HEK293 (cell line): ENCODE data around the gene FGD4.

Experiments used
- CTCF ChIA-PET: fragments of 350-600 bp; formaldehyde crosslinking; extraction: SDS; loops from one replicate; lab custom pipeline; 2021; ENCODE audit warnings: antibody characterized with exemption; lab: Yijun Ruan, JAX
- POLR2A ChIA-PET: fragments of 300-600 bp; formaldehyde crosslinking; extraction: SDS; loops from one replicate; lab custom pipeline; 2020; ENCODE audit warnings: antibody characterized with exemption, inconsistent platforms; lab: Yijun Ruan, JAX
- H3K27ac ChIP-seq: fragments of 200-500 bp; sonication (Bioruptor generic); 2 replicates; pipeline ENCODE4 v1.5.1; 2014; ENCODE audit warnings: low read depth, low read length, control low read depth, inconsistent platforms; ENCODE audit errors: extremely low read depth
- H3K36me3 ChIP-seq, 2 experiments: fragments of 200-500 bp in 1 of 2; sonication (Bioruptor generic) in 1 of 2; 1 replicate in 1 of 2; 2 replicates in 1 of 2; pipeline ENCODE4 v1.5.1; 2014 to 2017; ENCODE audit warnings: inconsistent platforms in 2 of 2, low read length in 2 of 2; ENCODE audit not compliant: control insufficient read depth in 2 of 2, insufficient read depth in 1 of 2
- H3K4me1 ChIP-seq: fragments of 200-500 bp; sonication (Bioruptor generic); 2 replicates; pipeline ENCODE4 v1.5.1; 2014; ENCODE audit warnings: mild to moderate bottlenecking, low read length, inconsistent platforms; ENCODE audit not compliant: control insufficient read depth, insufficient read depth
- H3K4me3 ChIP-seq: 2 replicates; pipeline ENCODE4 v1.5.1; 2011; ENCODE audit warnings: low read depth, mild to moderate bottlenecking, control low read depth, low read length, moderate library complexity
- H3K9me3 ChIP-seq: fragments of 200-500 bp; sonication (Bioruptor generic); 2 replicates; pipeline ENCODE4 v1.5.1; 2014; ENCODE audit warnings: low read depth, low read length, inconsistent platforms; ENCODE audit not compliant: control insufficient read depth, insufficient read depth
- KLF10 ChIP-seq: fragments of 450-650 bp; IDR thresholded peaks from 2 replicates; pipeline ENCODE4 v1.5.1; 2018; ENCODE audit warnings: missing biosample characterization, mild to moderate bottlenecking, missing genetic modification characterization
- KLF7 ChIP-seq: fragments of 450-650 bp; formaldehyde crosslinking; IDR thresholded peaks from 2 replicates; pipeline ENCODE4 v1.5.1; 2016; ENCODE audit warnings: missing biosample characterization, missing genetic modification characterization, borderline replicate concordance
- MZF1 ChIP-seq: fragments of 450-650 bp; formaldehyde crosslinking; IDR thresholded peaks from 2 replicates; pipeline ENCODE4 v1.5.1; 2017; ENCODE audit warnings: missing biosample characterization, missing genetic modification characterization, borderline replicate concordance
- PRDM1 ChIP-seq: fragments of 450-650 bp; formaldehyde crosslinking; IDR thresholded peaks from 2 replicates; pipeline ENCODE4; 2016; ENCODE audit warnings: missing biosample characterization, missing genetic modification characterization
- ZBTB1 ChIP-seq: fragments of 450-650 bp; formaldehyde crosslinking; IDR thresholded peaks from 2 replicates; pipeline ENCODE4 v1.5.1; 2016; ENCODE audit warnings: missing biosample characterization, missing genetic modification characterization
- ZBTB17 ChIP-seq: fragments of 450-650 bp; formaldehyde crosslinking; IDR thresholded peaks from 2 replicates; pipeline ENCODE4 v1.5.1; 2016; ENCODE audit warnings: missing biosample characterization, missing genetic modification characterization
- ZNF169 ChIP-seq: fragments of 450-650 bp; formaldehyde crosslinking; IDR thresholded peaks from 2 replicates; pipeline ENCODE4 v1.5.1; 2016; ENCODE audit warnings: missing biosample characterization, missing genetic modification characterization
- ZNF292 ChIP-seq: fragments of 450-650 bp; formaldehyde crosslinking; IDR thresholded peaks from 2 replicates; pipeline ENCODE4 v1.5.1; 2016; ENCODE audit warnings: low read depth, missing biosample characterization, missing genetic modification characterization, borderline replicate concordance
- ZNF391 ChIP-seq: fragments of 450-650 bp; formaldehyde crosslinking; IDR thresholded peaks from 2 replicates; pipeline ENCODE4 v1.5.1; 2016; ENCODE audit warnings: low read depth, missing biosample characterization, missing genetic modification characterization, borderline replicate concordance
- ZNF404 ChIP-seq: fragments of 450-650 bp; formaldehyde crosslinking; IDR thresholded peaks from 2 replicates; pipeline ENCODE4 v1.5.1; 2017; ENCODE audit warnings: missing biosample characterization, missing genetic modification characterization
- ZNF529 ChIP-seq: fragments of 450-650 bp; formaldehyde crosslinking; IDR thresholded peaks from 2 replicates; pipeline ENCODE4 v1.5.1; 2017; ENCODE audit warnings: missing genetic modification characterization, missing biosample characterization; ENCODE audit not compliant: insufficient replicate concordance
- ZNF530 ChIP-seq: fragments of 450-650 bp; formaldehyde crosslinking; IDR thresholded peaks from 2 replicates; pipeline ENCODE4 v1.5.1; 2016; ENCODE audit warnings: low read depth, missing biosample characterization, missing genetic modification characterization
- ZNF549 ChIP-seq: fragments of 450-650 bp; IDR thresholded peaks from 2 replicates; pipeline ENCODE4 v1.5.1; 2018; ENCODE audit warnings: missing biosample characterization, missing genetic modification characterization, mild to moderate bottlenecking, inconsistent platforms, moderate library complexity
- ZNF571 ChIP-seq: fragments of 450-650 bp; formaldehyde crosslinking; IDR thresholded peaks from 2 replicates; pipeline ENCODE4 v1.5.0; 2017; ENCODE audit warnings: missing biosample characterization, missing genetic modification characterization
- ZNF701 ChIP-seq: fragments of 450-650 bp; formaldehyde crosslinking; IDR thresholded peaks from 2 replicates; pipeline ENCODE4 v1.5.1; 2016; ENCODE audit warnings: missing biosample characterization, missing genetic modification characterization
- ZNF747 ChIP-seq: fragments of 450-650 bp; formaldehyde crosslinking; IDR thresholded peaks from 2 replicates; pipeline ENCODE4 v1.5.1; 2016; ENCODE audit warnings: missing biosample characterization, missing genetic modification characterization
- ZNF785 ChIP-seq: fragments of 450-650 bp; formaldehyde crosslinking; IDR thresholded peaks from 2 replicates; pipeline ENCODE4 v1.5.1; 2016; ENCODE audit warnings: missing biosample characterization, missing genetic modification characterization
- ZNF830 ChIP-seq: fragments of 450-650 bp; IDR thresholded peaks from 2 replicates; pipeline ENCODE4 v1.5.0; 2018; ENCODE audit warnings: missing biosample characterization, missing genetic modification characterization, low read depth, mild to moderate bottlenecking, moderate library complexity
- TF ChIP-seq, protein P1 (sequence below): sonication (generic); formaldehyde crosslinking; IDR thresholded peaks from 2 replicates; pipeline ENCODE4 v1.8.1; 2022; ENCODE audit warnings: mild to moderate bottlenecking, moderate library complexity, missing genetic modification reagents
- TF ChIP-seq, protein P2 (sequence below): fragments of 450-650 bp; formaldehyde crosslinking; IDR thresholded peaks from 2 replicates; pipeline ENCODE4 v1.5.1; 2016; ENCODE audit warnings: missing biosample characterization, missing genetic modification characterization
- TF ChIP-seq, protein P3 (sequence below): fragments of 450-650 bp; formaldehyde crosslinking; IDR thresholded peaks from 2 replicates; pipeline ENCODE4 v1.5.1; 2016; ENCODE audit warnings: missing biosample characterization, missing genetic modification characterization
- TF ChIP-seq, protein P4 (sequence below): fragments of 450-650 bp; formaldehyde crosslinking; IDR thresholded peaks from 2 replicates; pipeline ENCODE4 v1.5.1; 2016; ENCODE audit warnings: missing biosample characterization, missing genetic modification characterization, low read depth
- TF ChIP-seq, protein P5 (sequence below): fragments of 450-650 bp; formaldehyde crosslinking; IDR thresholded peaks from 2 replicates; pipeline ENCODE4 v1.5.1; 2016; ENCODE audit warnings: missing biosample characterization, missing genetic modification characterization, low read depth

Gene FGD4

DNA sequence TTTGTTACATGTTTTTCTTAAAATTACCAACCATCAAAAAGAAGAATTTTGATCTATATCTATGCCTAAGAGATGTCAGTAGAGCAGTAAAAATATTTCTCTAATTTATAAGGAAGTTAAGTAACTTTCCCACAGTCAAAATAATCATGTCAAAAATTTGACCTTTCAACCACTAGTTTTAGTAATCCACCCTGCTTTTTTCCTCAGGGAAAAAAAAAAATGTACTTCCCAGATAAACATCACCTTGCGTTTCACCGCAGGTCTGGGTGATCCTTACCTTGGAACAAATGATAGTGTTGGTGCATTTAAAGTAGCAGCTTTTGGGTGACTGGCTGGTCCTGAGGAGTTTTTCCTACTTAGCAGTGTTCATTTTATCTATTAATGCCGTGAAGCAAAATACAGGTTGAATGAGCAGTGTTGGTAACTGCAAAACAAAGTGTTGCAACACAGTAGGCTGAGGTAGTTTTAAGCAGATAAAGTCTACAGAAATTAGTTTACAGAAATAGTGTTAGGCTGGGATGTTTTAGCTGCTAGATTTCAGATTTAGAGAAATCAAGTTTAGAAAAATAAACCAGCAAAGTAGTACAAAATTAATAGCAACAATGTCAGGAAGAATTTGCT, 142.5 kb downstream of the FGD4 start:
- no peaks in the 10 kb centered on the region for H3K36me3 ChIP-seq
- H3K9me3 ChIP-seq: no peaks in the 10 kb centered on the region
- H3K4me1 ChIP-seq: no peaks in the 10 kb centered on the region
- no peak overlapping the region for H3K4me3 ChIP-seq
- ChIA-PET POLR2A (no interaction called here), CTCF (interaction anchor here (0.7 kb wide), 1 partner anchor 84 kb away, joined by 4 read pairs; no protein-coding TSS in a partner anchor)
- no peak overlapping the region for H3K27ac ChIP-seq
- TF ChIP-seq ZNF404: no peak
- TF ChIP-seq, protein P1, sequence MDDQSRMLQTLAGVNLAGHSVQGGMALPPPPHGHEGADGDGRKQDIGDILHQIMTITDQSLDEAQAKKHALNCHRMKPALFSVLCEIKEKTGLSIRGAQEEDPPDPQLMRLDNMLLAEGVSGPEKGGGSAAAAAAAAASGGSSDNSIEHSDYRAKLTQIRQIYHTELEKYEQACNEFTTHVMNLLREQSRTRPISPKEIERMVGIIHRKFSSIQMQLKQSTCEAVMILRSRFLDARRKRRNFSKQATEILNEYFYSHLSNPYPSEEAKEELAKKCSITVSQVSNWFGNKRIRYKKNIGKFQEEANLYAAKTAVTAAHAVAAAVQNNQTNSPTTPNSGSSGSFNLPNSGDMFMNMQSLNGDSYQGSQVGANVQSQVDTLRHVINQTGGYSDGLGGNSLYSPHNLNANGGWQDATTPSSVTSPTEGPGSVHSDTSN (CRISPR knock-in tag): no peak
- TF ChIP-seq ZNF529 (tag by site-specific recombination): no peak
- no peak for TF ChIP-seq PRDM1 (tag by site-specific recombination)

DNA sequence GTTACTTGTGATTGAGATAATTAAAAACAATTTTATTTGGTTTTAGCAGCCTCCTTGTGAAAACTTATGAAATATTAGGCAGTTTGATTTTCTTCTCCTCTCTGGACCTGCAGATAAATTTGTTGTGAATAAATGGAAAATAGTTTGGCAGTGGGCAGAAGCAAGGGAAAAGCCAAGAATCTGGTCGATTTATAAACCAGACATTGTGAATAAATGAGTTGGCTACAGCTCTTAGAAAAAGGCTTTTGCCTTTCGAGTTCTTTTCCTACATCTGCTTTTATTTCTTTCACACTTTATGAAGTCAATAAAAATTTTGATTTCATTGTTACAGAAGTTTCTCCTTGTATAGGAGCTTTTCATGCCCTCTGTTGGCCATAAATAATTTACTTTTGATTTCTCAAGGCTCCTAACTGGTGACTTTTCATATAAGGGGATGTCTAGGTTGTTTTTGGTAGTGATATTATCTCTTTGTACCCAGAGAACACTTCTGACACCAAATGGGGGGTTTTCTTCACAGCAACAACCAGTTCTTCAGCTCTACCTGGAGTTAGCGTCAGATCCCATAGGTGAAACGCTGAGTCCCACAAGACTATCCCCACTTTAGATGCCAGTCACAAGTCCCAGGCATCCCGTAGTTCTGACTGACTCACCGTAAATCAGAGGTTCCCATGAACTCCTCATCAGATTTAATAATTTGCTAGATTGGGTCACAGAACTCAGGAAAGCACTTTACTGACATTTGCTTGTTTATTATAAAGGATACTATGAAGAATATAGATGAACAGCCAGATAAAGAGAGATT, 143.3 kb downstream of the FGD4 start:
- TF ChIP-seq ZNF830 (tag by site-specific recombination) (no peak), MZF1 (no peak), ZNF701 (no peak), ZNF292 (no peak), ZNF571 (tag by site-specific recombination) (no peak), KLF7 (no peak), ZBTB1 (tag by site-specific recombination) (no peak), ZNF785 (no peak), ZNF169 (no peak), ZBTB17 (tag by site-specific recombination) (no peak), ZNF391 (no peak), ZNF549 (tag by site-specific recombination) (no peak), ZNF530 (tag by site-specific recombination) (no peak), KLF10 (no peak), ZNF747 (no peak)
- TF ChIP-seq, protein P2, sequence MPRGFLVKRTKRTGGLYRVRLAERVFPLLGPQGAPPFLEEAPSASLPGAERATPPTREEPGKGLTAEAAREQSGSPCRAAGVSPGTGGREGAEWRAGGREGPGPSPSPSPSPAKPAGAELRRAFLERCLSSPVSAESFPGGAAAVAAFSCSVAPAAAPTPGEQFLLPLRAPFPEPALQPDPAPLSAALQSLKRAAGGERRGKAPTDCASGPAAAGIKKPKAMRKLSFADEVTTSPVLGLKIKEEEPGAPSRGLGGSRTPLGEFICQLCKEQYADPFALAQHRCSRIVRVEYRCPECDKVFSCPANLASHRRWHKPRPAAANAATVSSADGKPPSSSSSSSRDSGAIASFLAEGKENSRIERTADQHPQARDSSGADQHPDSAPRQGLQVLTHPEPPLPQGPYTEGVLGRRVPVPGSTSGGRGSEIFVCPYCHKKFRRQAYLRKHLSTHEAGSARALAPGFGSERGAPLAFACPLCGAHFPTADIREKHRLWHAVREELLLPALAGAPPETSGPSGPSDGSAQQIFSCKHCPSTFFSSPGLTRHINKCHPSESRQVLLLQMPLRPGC (tag by site-specific recombination): no peak
- TF ChIP-seq, protein P3, sequence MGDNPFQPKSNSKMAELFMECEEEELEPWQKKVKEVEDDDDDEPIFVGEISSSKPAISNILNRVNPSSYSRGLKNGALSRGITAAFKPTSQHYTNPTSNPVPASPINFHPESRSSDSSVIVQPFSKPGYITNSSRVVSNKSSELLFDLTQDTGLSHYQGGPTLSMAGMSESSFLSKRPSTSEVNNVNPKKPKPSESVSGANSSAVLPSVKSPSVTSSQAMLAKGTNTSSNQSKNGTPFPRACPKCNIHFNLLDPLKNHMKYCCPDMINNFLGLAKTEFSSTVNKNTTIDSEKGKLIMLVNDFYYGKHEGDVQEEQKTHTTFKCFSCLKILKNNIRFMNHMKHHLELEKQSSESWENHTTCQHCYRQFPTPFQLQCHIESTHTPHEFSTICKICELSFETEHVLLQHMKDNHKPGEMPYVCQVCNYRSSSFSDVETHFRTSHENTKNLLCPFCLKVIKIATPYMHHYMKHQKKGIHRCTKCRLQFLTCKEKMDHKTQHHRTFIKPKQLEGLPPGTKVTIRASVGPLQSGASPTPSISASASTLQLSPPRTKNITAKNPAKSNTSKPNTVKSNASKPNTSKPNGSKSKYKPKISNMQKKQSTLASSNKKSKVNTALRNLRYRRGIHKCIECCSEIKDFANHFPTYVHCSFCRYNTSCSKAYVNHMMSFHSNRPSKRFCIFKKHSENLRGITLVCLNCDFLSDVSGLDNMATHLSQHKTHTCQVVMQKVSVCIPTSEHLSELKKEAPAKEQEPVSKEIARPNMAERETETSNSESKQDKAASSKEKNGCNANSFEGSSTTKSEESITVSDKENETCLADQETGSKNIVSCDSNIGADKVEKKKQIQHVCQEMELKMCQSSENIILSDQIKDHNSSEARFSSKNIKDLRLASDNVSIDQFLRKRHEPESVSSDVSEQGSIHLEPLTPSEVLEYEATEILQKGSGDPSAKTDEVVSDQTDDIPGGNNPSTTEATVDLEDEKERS (tag by site-specific recombination): no peak
- TF ChIP-seq, protein P4, sequence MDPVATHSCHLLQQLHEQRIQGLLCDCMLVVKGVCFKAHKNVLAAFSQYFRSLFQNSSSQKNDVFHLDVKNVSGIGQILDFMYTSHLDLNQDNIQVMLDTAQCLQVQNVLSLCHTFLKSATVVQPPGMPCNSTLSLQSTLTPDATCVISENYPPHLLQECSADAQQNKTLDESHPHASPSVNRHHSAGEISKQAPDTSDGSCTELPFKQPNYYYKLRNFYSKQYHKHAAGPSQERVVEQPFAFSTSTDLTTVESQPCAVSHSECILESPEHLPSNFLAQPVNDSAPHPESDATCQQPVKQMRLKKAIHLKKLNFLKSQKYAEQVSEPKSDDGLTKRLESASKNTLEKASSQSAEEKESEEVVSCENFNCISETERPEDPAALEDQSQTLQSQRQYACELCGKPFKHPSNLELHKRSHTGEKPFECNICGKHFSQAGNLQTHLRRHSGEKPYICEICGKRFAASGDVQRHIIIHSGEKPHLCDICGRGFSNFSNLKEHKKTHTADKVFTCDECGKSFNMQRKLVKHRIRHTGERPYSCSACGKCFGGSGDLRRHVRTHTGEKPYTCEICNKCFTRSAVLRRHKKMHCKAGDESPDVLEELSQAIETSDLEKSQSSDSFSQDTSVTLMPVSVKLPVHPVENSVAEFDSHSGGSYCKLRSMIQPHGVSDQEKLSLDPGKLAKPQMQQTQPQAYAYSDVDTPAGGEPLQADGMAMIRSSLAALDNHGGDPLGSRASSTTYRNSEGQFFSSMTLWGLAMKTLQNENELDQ: no peak
- TF ChIP-seq, protein P5, sequence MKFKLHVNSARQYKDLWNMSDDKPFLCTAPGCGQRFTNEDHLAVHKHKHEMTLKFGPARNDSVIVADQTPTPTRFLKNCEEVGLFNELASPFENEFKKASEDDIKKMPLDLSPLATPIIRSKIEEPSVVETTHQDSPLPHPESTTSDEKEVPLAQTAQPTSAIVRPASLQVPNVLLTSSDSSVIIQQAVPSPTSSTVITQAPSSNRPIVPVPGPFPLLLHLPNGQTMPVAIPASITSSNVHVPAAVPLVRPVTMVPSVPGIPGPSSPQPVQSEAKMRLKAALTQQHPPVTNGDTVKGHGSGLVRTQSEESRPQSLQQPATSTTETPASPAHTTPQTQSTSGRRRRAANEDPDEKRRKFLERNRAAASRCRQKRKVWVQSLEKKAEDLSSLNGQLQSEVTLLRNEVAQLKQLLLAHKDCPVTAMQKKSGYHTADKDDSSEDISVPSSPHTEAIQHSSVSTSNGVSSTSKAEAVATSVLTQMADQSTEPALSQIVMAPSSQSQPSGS (tag by site-specific recombination): no peak
- TF ChIP-seq, all 188 proteins: peak for 0
- ChIA-PET CTCF (interaction anchor here (0.6 kb wide), 1 partner anchor 128 kb away, joined by 3 read pairs; no protein-coding TSS in a partner anchor), POLR2A (no interaction called here)
- Histone ChIP-seq H3K36me3 (no peaks in the 10 kb centered on the region), H3K4me1 (no peaks in the 10 kb centered on the region), H3K4me3 (no peak overlapping the region), H3K27ac (no peak overlapping the region), H3K9me3 (no peaks in the 10 kb centered on the region)
